Mucosa of stomach (tissue), 1 donor: ENCODE measurements around the gene NSL1.

ENCODE experiments used
- H3K27me3 ChIP-seq: one replicate; pipeline ENCODE4 v1.7.0; 2013; ENCODE audit warnings: mild to moderate bottlenecking, low read length; ENCODE audit not compliant: control insufficient read depth, insufficient read depth
- H3K36me3 ChIP-seq: one replicate; pipeline ENCODE4 v1.7.0; 2013; ENCODE audit warnings: low read length; ENCODE audit not compliant: control insufficient read depth, insufficient read depth
- H3K4me1 ChIP-seq: one replicate; pipeline ENCODE4 v1.7.0; 2013; ENCODE audit warnings: mild to moderate bottlenecking, low read length; ENCODE audit not compliant: control insufficient read depth, insufficient read depth
- H3K4me3 ChIP-seq: one replicate; pipeline ENCODE4 v1.7.0; 2013; ENCODE audit warnings: low read length
- H3K9ac ChIP-seq: one replicate; pipeline ENCODE4 v1.7.0; 2013; ENCODE audit warnings: mild to moderate bottlenecking, low read length, moderate library complexity
- H3K9me3 ChIP-seq: one replicate; pipeline ENCODE4 v1.7.0; 2013; ENCODE audit warnings: mild to moderate bottlenecking, low read length, moderate library complexity; ENCODE audit not compliant: control insufficient read depth
- donor health status: Pancreatic carcinoma.

NSL1 gene

DNA sequence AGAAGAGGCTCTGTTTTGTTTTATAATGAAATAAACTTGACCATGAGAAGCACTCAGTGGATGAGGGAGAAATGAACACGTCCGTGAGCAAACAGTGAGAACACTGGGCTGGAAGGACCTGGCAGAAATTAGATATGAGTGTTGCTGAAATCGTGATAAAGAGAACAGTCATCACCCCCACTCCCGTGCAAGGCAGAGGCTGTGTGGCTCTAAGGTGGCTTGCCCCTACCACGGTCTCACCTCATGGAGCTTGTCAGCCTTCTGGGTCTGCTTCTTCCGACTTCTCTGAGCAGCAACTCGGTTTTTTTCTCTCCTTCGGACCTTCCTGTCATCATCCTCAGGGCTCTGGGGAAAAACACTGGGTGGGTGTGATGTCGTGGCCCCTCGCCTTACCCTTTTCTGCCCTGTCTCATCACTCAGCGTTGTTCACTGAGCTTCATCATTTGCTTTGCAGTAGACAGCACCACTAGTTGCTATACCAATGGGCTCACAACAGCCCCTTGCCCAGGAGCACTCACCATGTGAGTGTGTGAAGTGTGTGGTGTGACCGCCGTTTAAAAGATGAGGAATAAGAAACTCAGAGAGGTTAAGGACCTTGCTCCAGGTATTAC is 94.8 kb downstream of the NSL1 start:
- no peak overlapping the region for H3K9ac ChIP-seq
- no peaks in the 10 kb centered on the region for H3K9me3 ChIP-seq
- H3K27me3 ChIP-seq: peaks cover 55% of the 10 kb centered on the region
- H3K4me1 ChIP-seq: peaks cover 21% of the 10 kb centered on the region
- H3K36me3 ChIP-seq: no peaks in the 10 kb centered on the region
- no peak overlapping the region for H3K4me3 ChIP-seq

DNA sequence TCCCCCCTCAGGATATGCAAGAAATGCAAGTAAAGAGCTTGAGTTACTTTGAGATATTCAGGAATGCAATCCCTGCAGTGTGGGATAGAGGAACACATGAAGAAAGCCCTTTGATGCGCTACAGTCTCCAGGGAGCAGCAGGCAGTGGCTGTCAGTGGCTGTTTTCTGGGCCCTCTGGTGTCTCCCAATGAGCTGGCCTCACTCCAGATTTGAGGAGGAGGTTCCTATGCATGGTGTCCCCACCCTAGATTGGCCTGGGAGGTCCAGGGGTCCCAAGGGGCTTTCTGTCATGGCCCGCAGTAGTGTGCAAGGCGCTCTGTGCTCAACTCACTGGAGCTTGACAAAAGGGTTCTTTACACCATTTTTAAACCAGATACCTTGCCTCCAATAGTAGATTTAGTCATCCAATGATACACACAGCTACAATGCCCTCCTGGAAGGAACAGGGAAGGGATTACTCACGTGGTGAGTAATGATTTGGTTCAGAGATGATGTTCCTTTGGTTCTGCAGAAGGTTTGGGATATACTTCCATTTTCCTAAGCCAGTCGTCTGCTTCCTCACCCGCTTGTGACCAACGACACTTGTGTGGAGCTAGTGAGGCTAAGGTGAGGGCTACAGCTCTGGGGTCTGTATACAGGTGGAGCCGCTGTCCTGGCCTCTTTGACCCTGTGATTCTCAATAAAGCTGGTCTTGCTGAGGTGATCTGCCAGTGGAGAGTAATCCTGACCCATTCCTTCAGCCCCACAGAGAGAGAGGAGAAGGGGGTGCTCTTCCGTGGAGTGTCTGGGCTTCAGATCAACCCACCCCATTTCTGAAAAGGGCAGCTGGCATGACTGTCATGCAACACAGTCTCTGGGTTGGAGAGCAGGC is 98.6 kb downstream of the NSL1 start:
- Histone ChIP-seq H3K36me3 (no peaks in the 10 kb centered on the region), H3K4me1 (no peaks in the 10 kb centered on the region), H3K9ac (no peak overlapping the region), H3K4me3 (no peak overlapping the region), H3K27me3 (peaks cover 27% of the 10 kb centered on the region), H3K9me3 (no peaks in the 10 kb centered on the region)

DNA sequence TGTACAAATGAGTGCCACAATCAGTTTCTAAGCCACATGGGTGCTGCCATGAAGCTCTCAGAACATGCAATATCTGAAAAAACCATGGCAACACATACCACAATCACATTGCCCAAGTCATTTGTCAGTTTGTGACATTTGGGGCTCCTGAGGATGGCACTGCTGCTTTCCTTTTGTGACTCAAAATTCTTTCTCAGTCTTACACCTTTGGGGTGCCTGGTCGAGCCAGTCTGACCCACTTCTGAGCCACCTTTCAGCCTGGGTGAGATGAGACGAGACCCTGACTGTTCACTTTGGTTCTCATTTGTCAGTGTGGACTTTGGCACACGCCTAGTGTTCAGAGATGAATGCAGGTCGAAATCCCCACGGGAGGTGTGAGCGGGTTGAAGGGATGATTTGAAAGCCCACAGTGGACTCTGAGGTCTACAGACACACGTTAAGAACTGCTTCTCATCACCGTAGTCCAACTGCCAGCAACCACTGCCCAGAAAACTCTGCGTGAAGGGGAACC is 100.0 kb downstream of the NSL1 start:
- Histone ChIP-seq H3K9me3 (no peaks in the 10 kb centered on the region), H3K4me1 (no peaks in the 10 kb centered on the region), H3K36me3 (no peaks in the 10 kb centered on the region), H3K27me3 (peaks cover 15% of the 10 kb centered on the region), H3K9ac (no peak overlapping the region), H3K4me3 (no peak overlapping the region)

DNA sequence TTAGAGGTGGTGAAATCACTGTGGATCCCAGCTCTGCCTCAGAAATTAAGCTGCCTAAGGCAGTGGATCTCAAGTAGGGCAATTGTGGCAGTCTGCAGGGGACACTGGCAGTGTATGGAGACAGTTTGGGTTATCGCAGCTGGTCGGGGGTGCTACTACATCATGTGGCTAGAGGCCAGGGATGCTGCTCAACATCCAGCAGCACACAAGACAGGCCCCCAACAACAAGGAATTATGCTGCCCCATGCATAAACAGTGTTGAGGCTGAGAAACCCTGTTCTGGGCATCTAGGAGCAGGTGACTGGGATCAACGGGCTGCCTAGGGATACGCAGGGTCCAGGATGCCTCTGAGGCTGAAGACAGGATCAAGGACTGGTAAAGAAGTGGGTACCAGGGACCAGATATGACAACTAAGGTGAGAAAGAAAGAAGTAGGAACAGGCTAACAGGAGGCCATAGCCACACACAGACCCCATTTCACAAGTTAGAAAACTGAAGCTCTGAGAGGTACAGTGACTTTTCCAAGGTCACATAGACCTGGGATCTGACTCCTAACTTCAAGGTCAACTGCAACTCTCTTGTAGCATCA is 100.7 kb downstream of the NSL1 start:
- peaks cover 9% of the 10 kb centered on the region for H3K27me3 ChIP-seq
- H3K9ac ChIP-seq: no peak overlapping the region
- no peak overlapping the region for H3K4me3 ChIP-seq
- H3K4me1 ChIP-seq: no peaks in the 10 kb centered on the region
- H3K36me3 ChIP-seq: no peaks in the 10 kb centered on the region
- H3K9me3 ChIP-seq: no peaks in the 10 kb centered on the region

DNA sequence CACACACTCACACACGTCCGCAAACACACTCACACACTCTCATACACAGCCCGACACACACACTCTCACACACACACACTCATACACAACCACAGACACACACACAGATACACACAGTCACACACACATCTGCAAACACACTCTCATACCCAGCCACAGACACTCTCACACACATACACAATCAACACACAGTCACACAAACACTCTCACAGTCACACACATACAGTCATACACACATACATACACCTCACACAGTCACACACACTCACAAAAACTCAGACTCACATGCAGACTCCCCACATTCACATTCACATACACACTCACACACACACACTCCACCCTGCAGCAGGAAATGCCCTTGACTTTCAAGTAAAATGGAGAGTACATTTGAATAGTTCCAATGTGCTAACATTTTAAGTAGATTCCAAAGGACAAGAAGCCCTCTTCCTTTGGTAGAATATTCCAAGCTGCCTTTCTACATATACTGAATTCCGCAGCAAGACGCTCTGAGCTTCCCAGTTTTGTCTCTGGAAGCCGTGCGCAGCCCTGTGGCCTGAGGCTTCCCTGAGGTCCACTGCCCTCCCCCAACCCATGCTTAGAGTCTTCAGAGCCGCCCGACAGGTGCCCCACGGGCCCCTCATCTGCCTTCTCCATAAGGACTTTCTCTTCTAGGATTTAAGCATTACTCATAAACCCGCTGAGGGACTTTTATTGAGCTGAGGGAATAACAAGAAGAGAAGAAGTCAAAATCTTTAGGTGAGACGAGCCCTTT is 101.6 kb downstream of the NSL1 start:
- H3K9ac ChIP-seq: no peak overlapping the region
- H3K4me3 ChIP-seq: no peak overlapping the region
- no peaks in the 10 kb centered on the region for H3K4me1 ChIP-seq
- no peaks in the 10 kb centered on the region for H3K36me3 ChIP-seq
- no peaks in the 10 kb centered on the region for H3K9me3 ChIP-seq
- H3K27me3 ChIP-seq: peaks cover 4% of the 10 kb centered on the region

DNA sequence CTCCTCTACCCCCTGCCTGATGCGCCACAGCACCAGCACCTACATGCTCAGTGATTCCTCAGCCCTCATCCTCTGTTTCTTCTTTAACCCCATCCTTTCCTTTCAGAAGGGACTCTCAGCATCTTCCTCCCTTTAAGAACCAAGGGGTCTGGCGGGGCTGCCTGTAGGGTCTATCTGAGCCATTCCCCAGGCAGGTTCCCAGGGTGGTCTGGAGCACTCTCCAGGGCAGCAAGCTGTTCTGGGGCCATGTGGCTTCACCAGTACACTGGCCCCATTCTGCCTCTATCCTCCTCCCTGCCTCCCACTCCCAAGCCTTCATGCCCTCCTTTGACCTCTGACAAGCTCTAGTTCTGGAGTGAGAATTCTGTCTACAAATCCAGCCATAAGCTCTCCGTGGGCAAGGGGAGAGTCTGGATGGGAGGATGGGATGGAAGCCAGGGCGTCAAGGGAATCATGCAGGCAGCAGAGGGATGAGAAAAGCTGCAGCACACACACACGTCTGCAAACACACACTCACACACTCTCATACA is 102.3 kb downstream of the NSL1 start:
- Histone ChIP-seq H3K4me3 (no peak overlapping the region), H3K4me1 (no peaks in the 10 kb centered on the region), H3K36me3 (no peaks in the 10 kb centered on the region), H3K9ac (no peak overlapping the region), H3K9me3 (no peaks in the 10 kb centered on the region), H3K27me3 (peaks cover 4% of the 10 kb centered on the region)

DNA sequence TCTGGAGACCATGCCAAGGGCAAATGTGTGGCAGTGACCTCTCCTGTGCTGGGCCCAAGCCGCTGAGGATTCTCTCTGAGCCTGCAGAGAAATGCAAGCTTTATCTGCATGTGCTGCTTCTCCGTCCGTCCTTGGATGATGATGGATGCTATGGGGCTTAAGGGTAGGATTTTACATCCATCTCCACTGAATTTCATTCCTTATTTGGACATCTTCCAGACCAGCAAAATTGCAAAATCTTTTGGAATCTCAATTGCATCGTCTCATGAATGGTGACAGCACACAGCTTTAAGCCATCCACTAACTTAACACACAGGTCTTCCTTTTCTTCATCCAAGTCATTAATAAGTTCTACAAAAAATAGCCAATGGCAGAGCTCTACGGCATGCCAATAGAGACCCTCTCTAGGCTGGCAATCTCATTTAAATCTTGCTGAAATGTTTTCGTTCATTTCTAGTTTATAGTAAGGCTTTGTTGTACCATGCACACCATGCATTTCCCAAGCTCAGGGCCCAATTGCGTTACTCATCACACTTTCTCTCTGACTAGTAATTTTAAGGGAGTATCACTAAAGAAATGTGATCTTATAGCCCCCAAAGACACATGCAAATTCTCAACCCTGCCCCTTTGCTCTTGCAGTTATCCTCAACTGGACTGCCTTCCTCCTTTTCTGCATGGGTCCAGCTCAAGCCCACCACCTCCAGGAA is 103.1 kb downstream of the NSL1 start:
- Histone ChIP-seq H3K27me3 (peaks cover 4% of the 10 kb centered on the region), H3K9ac (no peak overlapping the region), H3K4me1 (no peaks in the 10 kb centered on the region), H3K4me3 (no peak overlapping the region), H3K9me3 (no peaks in the 10 kb centered on the region), H3K36me3 (no peaks in the 10 kb centered on the region)

DNA sequence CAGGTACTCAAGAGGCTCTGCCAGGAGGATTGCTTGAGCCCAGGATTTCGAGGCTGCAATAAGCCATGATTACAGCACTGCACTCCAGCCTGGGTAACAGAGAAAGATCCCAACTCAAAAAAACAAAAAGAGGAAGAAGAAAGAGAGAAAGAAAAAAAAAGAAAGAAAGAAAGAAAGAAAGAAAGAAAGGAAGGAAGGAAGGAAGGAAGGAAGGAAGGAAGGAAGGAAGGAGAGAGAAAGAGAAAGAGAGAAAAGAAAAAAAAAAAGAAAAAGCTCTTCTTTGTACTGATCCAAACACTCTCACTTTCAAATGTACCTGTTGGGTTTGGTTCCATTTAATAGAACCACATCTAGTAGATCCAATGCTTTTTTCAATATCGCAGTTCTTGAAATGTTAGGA is 103.8 kb downstream of the NSL1 start:
- no peaks in the 10 kb centered on the region for H3K36me3 ChIP-seq
- H3K4me1 ChIP-seq: no peaks in the 10 kb centered on the region
- H3K9me3 ChIP-seq: no peaks in the 10 kb centered on the region
- no peak overlapping the region for H3K4me3 ChIP-seq
- peaks cover 4% of the 10 kb centered on the region for H3K27me3 ChIP-seq
- H3K9ac ChIP-seq: no peak overlapping the region

DNA sequence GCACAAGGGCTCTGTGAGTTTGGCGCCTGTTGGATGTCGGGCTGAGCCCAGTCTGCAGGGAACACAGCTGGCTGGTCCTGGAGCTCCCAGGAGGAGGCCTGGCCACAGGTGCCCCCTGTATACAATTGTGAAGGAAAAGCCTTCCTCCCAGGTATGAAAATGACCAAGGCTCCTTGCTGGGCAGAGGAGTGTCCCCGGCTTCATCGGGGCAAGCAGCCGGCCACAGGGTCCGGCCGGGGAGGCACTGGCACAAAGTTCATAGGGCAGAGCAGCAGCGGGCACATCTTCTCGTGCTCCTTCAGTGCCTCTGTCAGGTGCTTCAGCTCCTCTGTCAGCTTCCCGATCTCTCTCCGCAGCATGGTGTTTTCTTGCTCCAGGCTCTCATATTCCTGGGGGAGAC is 105.0 kb downstream of the NSL1 start:
- no peaks in the 10 kb centered on the region for H3K36me3 ChIP-seq
- H3K9ac ChIP-seq: no peak overlapping the region
- no peak overlapping the region for H3K4me3 ChIP-seq
- H3K27me3 ChIP-seq: peaks cover 4% of the 10 kb centered on the region
- H3K9me3 ChIP-seq: no peaks in the 10 kb centered on the region
- H3K4me1 ChIP-seq: no peaks in the 10 kb centered on the region

DNA sequence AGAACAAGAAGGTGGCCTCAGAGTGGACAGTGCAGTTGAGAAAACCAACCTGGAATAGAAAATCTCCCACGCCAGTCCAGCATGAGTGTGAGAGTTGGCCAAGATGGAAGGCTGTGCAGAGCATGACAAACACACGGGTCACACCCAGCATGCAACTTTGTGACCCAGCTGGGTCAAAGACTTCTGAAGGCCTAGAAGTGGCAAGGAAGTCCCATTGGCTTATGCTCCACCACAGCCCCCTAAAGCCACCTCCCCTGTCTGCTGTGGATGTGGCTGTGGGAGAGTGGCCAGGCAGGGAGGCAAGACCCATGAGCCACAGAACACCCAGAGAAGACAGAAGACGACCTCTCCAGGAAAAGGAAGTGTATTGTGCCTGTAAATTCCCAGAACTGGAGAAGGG is 105.5 kb downstream of the NSL1 start:
- Histone ChIP-seq H3K36me3 (no peaks in the 10 kb centered on the region), H3K9me3 (no peaks in the 10 kb centered on the region), H3K4me1 (no peaks in the 10 kb centered on the region), H3K27me3 (peaks cover 4% of the 10 kb centered on the region), H3K9ac (no peak overlapping the region), H3K4me3 (no peak overlapping the region)

DNA sequence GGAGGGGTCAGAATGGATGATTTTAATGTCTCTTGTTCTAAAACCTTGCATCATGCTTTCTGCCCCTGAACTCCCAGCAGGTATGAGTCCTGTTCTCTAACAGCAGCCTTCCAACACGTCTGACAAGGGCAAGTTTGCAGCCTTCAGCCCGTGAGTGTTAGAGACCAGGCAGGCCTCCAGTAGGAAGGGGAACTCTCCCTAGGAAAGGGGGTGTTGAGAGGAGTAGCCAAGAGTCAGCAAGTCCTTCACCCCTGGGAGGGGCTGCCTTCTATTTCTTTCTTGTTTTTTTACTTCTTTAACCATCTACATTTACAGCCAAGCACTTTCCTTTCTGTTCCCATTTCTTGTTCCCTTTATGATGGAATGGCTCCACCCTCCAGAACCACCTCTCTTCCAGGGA is 106.1 kb downstream of the NSL1 start:
- H3K9me3 ChIP-seq: no peaks in the 10 kb centered on the region
- no peak overlapping the region for H3K9ac ChIP-seq
- H3K36me3 ChIP-seq: no peaks in the 10 kb centered on the region
- peaks cover 4% of the 10 kb centered on the region for H3K27me3 ChIP-seq
- no peak overlapping the region for H3K4me3 ChIP-seq
- no peaks in the 10 kb centered on the region for H3K4me1 ChIP-seq
